ENCODE measurements around the gene EXD3. TPM values are rescaled to one million over a fixed set of nuclear protein-coding genes. Genes with fewer than 3 reads are reported as not detected.
A peak's percentile ranks its signal among the peaks of the same experiment; 100 is the strongest.

EXD3 gene
- total and polyA plus RNA-seq, 9 of the 15 experiments (the other 6 are each of a cell fraction or from before 2014, with no cell fraction given) = 0.29 to 12.5 (median 3.9) TPM

GRCh38 chr9:137311171-137311985, 111.6 kb downstream of the EXD3 start (continued):
- TF ChIP-seq ZBTB11 (CRISPR knock-in tag; IDR thresholded peaks at IDR 0.05) (no peak), CBX5 (IDR thresholded peaks at IDR 0.05; ENCODE audit: borderline replicate concordance, low read depth) (no peak), ZNF408 (CRISPR knock-in tag; IDR thresholded peaks at IDR 0.05; ENCODE audit: low read depth) (no peak), FOXP4 (CRISPR knock-in tag; IDR thresholded peaks at IDR 0.05; ENCODE audit: borderline replicate concordance) (no peak), DACH1 (IDR thresholded peaks at IDR 0.05; ENCODE audit: partially characterized antibody) (no peak), LEF1 (IDR thresholded peaks at IDR 0.05) (no peak), ZC3H11A (IDR thresholded peaks at IDR 0.05; ENCODE audit: low read depth, low read length) (no peak), GTF2A2 (tag; IDR thresholded peaks at IDR 0.05) (no peak), DNMT1 (IDR thresholded peaks at IDR 0.05) (no peak), MCM7 (IDR thresholded peaks at IDR 0.05) (no peak), CEBPG (CRISPR knock-in tag; IDR thresholded peaks at IDR 0.05) (no peak), CEBPG (tag; conservative IDR thresholded peaks at IDR 0.05 in 1 of 2, IDR thresholded peaks at IDR 0.05 in 1 of 2) (no peak), TSHZ1 (CRISPR knock-in tag; IDR thresholded peaks at IDR 0.05) (no peak), PBX2 (CRISPR knock-in tag; IDR thresholded peaks at IDR 0.05; ENCODE audit: low read depth) (no peak), PBX2 (tag; conservative IDR thresholded peaks at IDR 0.05; ENCODE audit: low read depth) (no peak), ZFX (CRISPR knock-in tag; IDR thresholded peaks at IDR 0.05) (peak; percentile 30)
